GM12865 (cell line): ENCODE data around the gene FMN2.

Experiments used
- DNase-seq: peaks from one replicate; pipeline ENCODE4 v3.0.0; 2010; ENCODE audit warnings: low read depth
- H3K4me3 ChIP-seq: 2 replicates; pipeline ENCODE4 v1.5.1; 2011; ENCODE audit warnings: mild to moderate bottlenecking, low read depth, low read length, control low read depth
- TF ChIP-seq, protein P1 (sequence below): IDR thresholded peaks from 2 replicates; pipeline ENCODE4 v1.5.1; 2011; ENCODE audit warnings: low read length, control low read depth, low read depth, inconsistent platforms; ENCODE audit not compliant: insufficient read depth; ENCODE audit errors: missing control alignments

Gene FMN2

GRCh38 chr1:240094041-240094722, 2.5 kb downstream of the FMN2 start:
- no peak for DNase-seq
- TF ChIP-seq, protein P1, sequence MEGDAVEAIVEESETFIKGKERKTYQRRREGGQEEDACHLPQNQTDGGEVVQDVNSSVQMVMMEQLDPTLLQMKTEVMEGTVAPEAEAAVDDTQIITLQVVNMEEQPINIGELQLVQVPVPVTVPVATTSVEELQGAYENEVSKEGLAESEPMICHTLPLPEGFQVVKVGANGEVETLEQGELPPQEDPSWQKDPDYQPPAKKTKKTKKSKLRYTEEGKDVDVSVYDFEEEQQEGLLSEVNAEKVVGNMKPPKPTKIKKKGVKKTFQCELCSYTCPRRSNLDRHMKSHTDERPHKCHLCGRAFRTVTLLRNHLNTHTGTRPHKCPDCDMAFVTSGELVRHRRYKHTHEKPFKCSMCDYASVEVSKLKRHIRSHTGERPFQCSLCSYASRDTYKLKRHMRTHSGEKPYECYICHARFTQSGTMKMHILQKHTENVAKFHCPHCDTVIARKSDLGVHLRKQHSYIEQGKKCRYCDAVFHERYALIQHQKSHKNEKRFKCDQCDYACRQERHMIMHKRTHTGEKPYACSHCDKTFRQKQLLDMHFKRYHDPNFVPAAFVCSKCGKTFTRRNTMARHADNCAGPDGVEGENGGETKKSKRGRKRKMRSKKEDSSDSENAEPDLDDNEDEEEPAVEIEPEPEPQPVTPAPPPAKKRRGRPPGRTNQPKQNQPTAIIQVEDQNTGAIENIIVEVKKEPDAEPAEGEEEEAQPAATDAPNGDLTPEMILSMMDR, result no peak
- no peak overlapping the region for H3K4me3 ChIP-seq

GRCh38 chr1:240096974-240097373, 5.3 kb downstream of the FMN2 start:
- TF ChIP-seq, protein P1, result no peak
- H3K4me3 ChIP-seq, result no peak overlapping the region
- DNase-seq, result no peak

- no peak overlapping the region for H3K4me3 ChIP-seq
- TF ChIP-seq, protein P1, result no peak
- DNase-seq, result no peak
Measured at GRCh38 chr1:240098534-240098933, 6.9 kb downstream of the FMN2 start.

GRCh38 chr1:240099329-240099728, 7.6 kb downstream of the FMN2 start:
- TF ChIP-seq, protein P1, result no peak
- DNase-seq, result no peak
- H3K4me3 ChIP-seq, result no peak overlapping the region

GRCh38 chr1:240099748-240100147, 8.1 kb downstream of the FMN2 start:
- no peak for DNase-seq
- H3K4me3 ChIP-seq, result no peak overlapping the region
- TF ChIP-seq, protein P1, result no peak

GRCh38 chr1:240100371-240100934, 8.8 kb downstream of the FMN2 start:
- H3K4me3 ChIP-seq, result no peak overlapping the region
- TF ChIP-seq, protein P1, result no peak
- DNase-seq, result no peak

GRCh38 chr1:240101306-240101705, 9.6 kb downstream of the FMN2 start:
- no peak overlapping the region for H3K4me3 ChIP-seq
- TF ChIP-seq, protein P1, result no peak
- DNase-seq, result no peak
